IMR-90 (cell line): ENCODE data around the gene MAP2K5.

Experiments used
- CHD1 ChIP-seq: IDR thresholded peaks from 2 replicates; pipeline ENCODE4 v1.6.1; 2012; ENCODE audit warnings: low read depth, low read length, improper control_type of control experiment
- CTCF ChIP-seq: conservative IDR thresholded peaks from 2 replicates; pipeline ENCODE4 v1.5.1; 2012; ENCODE audit warnings: mild to moderate bottlenecking, low read depth, low read length, improper control_type of control experiment
- FOS ChIP-seq: fragments of 150-350 bp; IDR thresholded peaks from 2 replicates; pipeline ENCODE4 v1.6.1; 2016; ENCODE audit warnings: low read depth, low read length
- MAZ ChIP-seq: IDR thresholded peaks from 2 replicates; pipeline ENCODE4 v1.6.1; 2012; ENCODE audit warnings: low read depth, mild to moderate bottlenecking, low read length, improper control_type of control experiment, moderate library complexity, borderline replicate concordance
- NFE2L2 ChIP-seq: fragments of 150-350 bp; IDR thresholded peaks from 2 replicates; pipeline ENCODE4 v1.6.1; 2016; ENCODE audit warnings: low read depth, mild to moderate bottlenecking, low read length
- POLR2A ChIP-seq: IDR thresholded peaks from 2 replicates; pipeline ENCODE4 v1.6.1; 2012; ENCODE audit warnings: mild to moderate bottlenecking, low read depth, low read length
- RAD21 ChIP-seq: IDR thresholded peaks from 2 replicates; pipeline ENCODE4 v1.6.1; 2012; ENCODE audit warnings: low read length, improper control_type of control experiment
- RCOR1 ChIP-seq: IDR thresholded peaks from 2 replicates; pipeline ENCODE4 v1.6.1; 2012; ENCODE audit warnings: mild to moderate bottlenecking, low read length, improper control_type of control experiment; ENCODE audit not compliant: insufficient replicate concordance
- USF2 ChIP-seq: fragments of 150-350 bp; IDR thresholded peaks from 2 replicates; pipeline ENCODE4 v1.6.1; 2017; ENCODE audit warnings: mild to moderate bottlenecking, antibody characterized with exemption, low read length, low read depth

- no peak for TF ChIP-seq CTCF
- TF ChIP-seq POLR2A = no peak
- TF ChIP-seq CHD1 = no peak
- no peak for TF ChIP-seq RCOR1
- TF ChIP-seq FOS = no peak
- no peak for TF ChIP-seq USF2
- no peak for TF ChIP-seq RAD21
- TF ChIP-seq MAZ = no peak
- TF ChIP-seq NFE2L2 = no peak
Measured at GRCh38 chr15:67509918-67510317, 32.6 kb upstream of the MAP2K5 start.
